ENCODE measurements around the gene MBNL1. TPM values are rescaled to one million over a fixed set of nuclear protein-coding genes. Genes with fewer than 3 reads are reported as not detected.

Gene MBNL1
- total and polyA plus RNA-seq, 2 of the 13 experiments (the other 11 are each of a cell fraction or from before 2014, with no cell fraction given) = 27.1 to 55.4 TPM

DNA sequence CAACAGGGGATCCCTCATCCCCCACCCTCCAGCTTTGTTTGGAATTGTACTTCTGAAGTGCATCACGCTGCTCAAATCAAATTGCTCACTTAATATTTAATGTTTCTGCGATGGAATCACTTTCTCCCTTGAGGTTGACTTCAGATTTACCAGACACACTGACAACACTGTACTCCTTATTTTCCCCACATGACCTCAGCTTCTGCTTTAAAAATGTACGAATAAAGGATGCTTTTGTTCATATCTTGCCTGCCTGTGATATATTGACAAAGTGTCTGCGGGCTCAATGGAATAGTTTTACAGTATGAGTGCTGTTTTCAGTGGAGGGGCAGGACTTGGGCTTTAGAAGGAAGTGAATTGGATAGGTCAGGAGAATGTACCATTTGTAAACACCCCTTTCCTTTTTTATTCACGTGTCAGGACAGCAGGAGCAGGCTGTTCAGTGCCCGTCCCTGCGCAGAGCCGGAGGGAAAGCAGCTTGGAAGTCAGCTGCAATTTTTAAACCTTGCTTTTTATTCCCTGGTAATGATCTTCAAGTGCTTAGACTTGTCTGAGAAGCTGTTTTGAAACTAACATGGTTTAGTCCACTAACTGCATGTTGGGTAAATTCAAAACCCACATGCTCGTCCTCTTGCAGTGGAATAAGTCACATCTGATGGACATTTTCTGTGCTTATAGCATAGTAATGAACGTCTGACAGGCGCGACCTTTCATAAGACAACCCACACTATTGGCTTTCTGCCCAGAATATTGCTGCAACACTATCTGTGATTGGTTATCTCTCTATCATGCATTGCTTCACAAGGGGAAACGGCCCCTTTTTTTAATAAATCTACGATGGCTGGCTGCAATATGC lies 29.9 kb downstream of the MBNL1 start:
- intact Hi-C loops (cut with micrococcal nuclease; ENCODE audit: unreplicated experiment) (loop anchor here (1.0 kb wide), 1 partner anchor 29 kb away; no protein-coding TSS in a partner anchor), in situ Hi-C loops (cut with HindIII; ENCODE audit: extremely low pct_ligation_motif_present, low pct_unique_long_range_greater_than_20kb) (no loop called here)
- BruUV-seq (replicated peaks) = no TSS peak
- H3K27me3 ChIP-seq (ENCODE audit: control insufficient read depth in 1 of 2, insufficient read depth in 2 of 2, low read length in 2 of 2) = no peaks in the 10 kb centered on the region
- H4K20me1 ChIP-seq (ENCODE audit: insufficient read depth, low read length) = no peaks in the 10 kb centered on the region; the same call in 1 of the 2 replicates
- peak overlapping the region; percentile 88 for H3K4me2 ChIP-seq (ENCODE audit: low read depth, low read length)
- H3K27ac ChIP-seq (ENCODE audit: extremely low read length, insufficient read depth, low read length) = peak overlapping the region; percentile 97
- DNase-seq (ENCODE audit: low spot score) (peak; percentile 97), FAIRE-seq (peak; percentile 69), ATAC-seq (peak; percentile 90)
- POLR2A ChIA-PET = interaction anchor here (1.0 to 2.2 kb wide), 3 partner anchors 10 to 30 kb away, joined by 3 to 17 read pairs (median 4); partner anchors contain the start of gene MBNL1
- H3K4me1 ChIP-seq (ENCODE audit: insufficient read depth, low read length) = peaks cover 78% of the 10 kb centered on the region
- peak overlapping the region; percentile 89 for H3K9ac ChIP-seq (ENCODE audit: insufficient read depth, low read depth, low read length)
- peaks cover 89% of the 10 kb centered on the region for H3K79me2 ChIP-seq (ENCODE audit: insufficient read depth, low read length)
- H3K9me3 ChIP-seq (ENCODE audit: low read length) = no peaks in the 10 kb centered on the region
- CTCF ChIA-PET (ENCODE audit: low intra/inter-chr PET ratio, low total read pairs) = no interaction called here
- peaks cover 1 to 3% of the 10 kb centered on the region in 2 experiments; a peak in 1 of 5 replicates for H3K36me3 ChIP-seq (replicated peaks in 1 of 2; ENCODE audit: control insufficient read depth in 1 of 2, insufficient read depth in 2 of 2, low read length in 2 of 2)
- H2AFZ ChIP-seq (ENCODE audit: low read length) = no peak overlapping the region
- H3K4me3 ChIP-seq (replicated peaks in 1 of 3; ENCODE audit: insufficient read depth in 1 of 3, low read depth in 2 of 3, low read length in 3 of 3) = peak overlapping the region; percentile 39 to 70 (median 46)
- WGBS (ENCODE audit: low lambda C conversion rate) = under 1% methylated on average over 14 of the region's 14 CpGs
- TF ChIP-seq GATA4 (IDR thresholded peaks at IDR 0.05; ENCODE audit: borderline replicate concordance, low read depth) (0 out of 2 replicates have a peak, but pooled peaks have one; percentile 17), SALL1 (CRISPR knock-in tag; IDR thresholded peaks at IDR 0.05) (peak; percentile 63), ZNF781 (CRISPR knock-in tag; IDR thresholded peaks at IDR 0.05; ENCODE audit: borderline replicate concordance, not compliant biosample characterization) (peak; percentile 72), NR2C2 (CRISPR knock-in tag; IDR thresholded peaks at IDR 0.05; ENCODE audit: borderline replicate concordance) (peak; percentile 93), ZNF121 (CRISPR knock-in tag; IDR thresholded peaks at IDR 0.05) (0 out of 2 replicates have a peak, but pooled peaks have one; percentile 18), GATAD1 (CRISPR knock-in tag; IDR thresholded peaks at IDR 0.05) (peak; percentile 57; the same call in 1 of the 2 replicates), ZNF292 (CRISPR knock-in tag; IDR thresholded peaks at IDR 0.05; ENCODE audit: borderline replicate concordance, low read depth) (peak; percentile 62; the same call in 1 of the 2 replicates), TBX2 (CRISPR knock-in tag; IDR thresholded peaks at IDR 0.05; ENCODE audit: borderline replicate concordance) (peak; percentile 63), SOX6 (IDR thresholded peaks at IDR 0.05) (no peak), SOX6 (CRISPR knock-in tag; IDR thresholded peaks at IDR 0.05) (peak; percentile 72), FOXK2 (IDR thresholded peaks at IDR 0.05) (peak; percentile 92), SP140L (CRISPR knock-in tag; IDR thresholded peaks at IDR 0.05; ENCODE audit: borderline replicate concordance) (0 out of 2 replicates have a peak, but pooled peaks have one; percentile 29), CENPX (CRISPR knock-in tag; IDR thresholded peaks at IDR 0.05) (no peak), KLF6 (CRISPR knock-in tag; IDR thresholded peaks at IDR 0.05) (0 out of 2 replicates have a peak, but pooled peaks have one; percentile 9), SMAD3 (CRISPR knock-in tag; IDR thresholded peaks at IDR 0.05) (peak; percentile 78; the same call in 1 of the 2 replicates), MAZ (IDR thresholded peaks at IDR 0.05; ENCODE audit: borderline replicate concordance, low read depth, low read length) (no peak), MAZ (CRISPR knock-in tag; IDR thresholded peaks at IDR 0.05; ENCODE audit: low read depth) (peak; percentile 23; the same call in 1 of the 2 replicates), FOXA1 (IDR thresholded peaks at IDR 0.05) (no peak), FOXA1 (CRISPR knock-in tag; IDR thresholded peaks at IDR 0.05) (peak; percentile 67; the same call in 1 of the 2 replicates), ELF1 (CRISPR knock-in tag; IDR thresholded peaks at IDR 0.05) (peak; percentile 48; the same call in 1 of the 2 replicates), IRF2 (CRISPR knock-in tag; IDR thresholded peaks at IDR 0.05) (0 out of 2 replicates have a peak, but pooled peaks have one; percentile 23)
- TF ChIP-seq, protein P1, sequence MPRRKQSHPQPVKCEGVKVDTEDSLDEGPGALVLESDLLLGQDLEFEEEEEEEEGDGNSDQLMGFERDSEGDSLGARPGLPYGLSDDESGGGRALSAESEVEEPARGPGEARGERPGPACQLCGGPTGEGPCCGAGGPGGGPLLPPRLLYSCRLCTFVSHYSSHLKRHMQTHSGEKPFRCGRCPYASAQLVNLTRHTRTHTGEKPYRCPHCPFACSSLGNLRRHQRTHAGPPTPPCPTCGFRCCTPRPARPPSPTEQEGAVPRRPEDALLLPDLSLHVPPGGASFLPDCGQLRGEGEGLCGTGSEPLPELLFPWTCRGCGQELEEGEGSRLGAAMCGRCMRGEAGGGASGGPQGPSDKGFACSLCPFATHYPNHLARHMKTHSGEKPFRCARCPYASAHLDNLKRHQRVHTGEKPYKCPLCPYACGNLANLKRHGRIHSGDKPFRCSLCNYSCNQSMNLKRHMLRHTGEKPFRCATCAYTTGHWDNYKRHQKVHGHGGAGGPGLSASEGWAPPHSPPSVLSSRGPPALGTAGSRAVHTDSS (CRISPR knock-in tag; conservative IDR thresholded peaks at IDR 0.05) = no peak
- TF ChIP-seq, protein P2, sequence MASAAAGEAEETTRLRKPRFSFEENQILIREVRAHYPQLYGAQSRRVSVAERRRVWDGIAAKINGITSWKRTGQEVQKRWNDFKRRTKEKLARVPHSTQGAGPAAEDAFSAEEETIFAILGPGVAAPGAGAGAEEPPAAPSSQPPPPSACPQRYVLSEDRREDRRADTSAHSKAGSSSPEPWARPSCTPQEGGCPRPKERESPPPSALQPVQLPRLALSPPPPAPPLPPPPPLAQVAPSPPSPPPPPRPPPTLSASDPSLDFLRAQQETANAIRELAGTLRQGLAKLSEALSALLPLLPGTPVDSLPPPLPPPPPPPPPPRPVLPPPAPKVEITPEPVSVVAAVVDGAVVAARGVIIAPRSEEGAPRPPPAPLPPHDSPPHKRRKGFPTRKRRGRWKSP (CRISPR knock-in tag; IDR thresholded peaks at IDR 0.05) = peak; percentile 65; the same call in 1 of the 2 replicates
